ENCODE results near the gene ENTREP1. TPM values are rescaled to one million over a fixed set of nuclear protein-coding genes. Genes with fewer than 3 reads are reported as not detected.

Gene ENTREP1
- total and polyA plus RNA-seq, 2 experiments from 2014 or later: 5.7 to 10.0 TPM

GRCh38 chr9:69276775-69277174, 48.2 kb upstream of the ENTREP1 start (continued):
- TF ChIP-seq CREB1 (CRISPR knock-in tag; IDR thresholded peaks at IDR 0.05; ENCODE audit: low read depth) (no peak), JUNB (IDR thresholded peaks at IDR 0.05; ENCODE audit: unreplicated experiment) (no peak), STAT1 (IDR thresholded peaks at IDR 0.05; ENCODE audit: unreplicated experiment) (no peak), ZNF462 (CRISPR knock-in tag; IDR thresholded peaks at IDR 0.05) (no peak)
- TF ChIP-seq, protein P1, sequence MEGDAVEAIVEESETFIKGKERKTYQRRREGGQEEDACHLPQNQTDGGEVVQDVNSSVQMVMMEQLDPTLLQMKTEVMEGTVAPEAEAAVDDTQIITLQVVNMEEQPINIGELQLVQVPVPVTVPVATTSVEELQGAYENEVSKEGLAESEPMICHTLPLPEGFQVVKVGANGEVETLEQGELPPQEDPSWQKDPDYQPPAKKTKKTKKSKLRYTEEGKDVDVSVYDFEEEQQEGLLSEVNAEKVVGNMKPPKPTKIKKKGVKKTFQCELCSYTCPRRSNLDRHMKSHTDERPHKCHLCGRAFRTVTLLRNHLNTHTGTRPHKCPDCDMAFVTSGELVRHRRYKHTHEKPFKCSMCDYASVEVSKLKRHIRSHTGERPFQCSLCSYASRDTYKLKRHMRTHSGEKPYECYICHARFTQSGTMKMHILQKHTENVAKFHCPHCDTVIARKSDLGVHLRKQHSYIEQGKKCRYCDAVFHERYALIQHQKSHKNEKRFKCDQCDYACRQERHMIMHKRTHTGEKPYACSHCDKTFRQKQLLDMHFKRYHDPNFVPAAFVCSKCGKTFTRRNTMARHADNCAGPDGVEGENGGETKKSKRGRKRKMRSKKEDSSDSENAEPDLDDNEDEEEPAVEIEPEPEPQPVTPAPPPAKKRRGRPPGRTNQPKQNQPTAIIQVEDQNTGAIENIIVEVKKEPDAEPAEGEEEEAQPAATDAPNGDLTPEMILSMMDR (conservative IDR thresholded peaks at IDR 0.05; ENCODE audit: low read depth in 2 of 2): no peak

DNA sequence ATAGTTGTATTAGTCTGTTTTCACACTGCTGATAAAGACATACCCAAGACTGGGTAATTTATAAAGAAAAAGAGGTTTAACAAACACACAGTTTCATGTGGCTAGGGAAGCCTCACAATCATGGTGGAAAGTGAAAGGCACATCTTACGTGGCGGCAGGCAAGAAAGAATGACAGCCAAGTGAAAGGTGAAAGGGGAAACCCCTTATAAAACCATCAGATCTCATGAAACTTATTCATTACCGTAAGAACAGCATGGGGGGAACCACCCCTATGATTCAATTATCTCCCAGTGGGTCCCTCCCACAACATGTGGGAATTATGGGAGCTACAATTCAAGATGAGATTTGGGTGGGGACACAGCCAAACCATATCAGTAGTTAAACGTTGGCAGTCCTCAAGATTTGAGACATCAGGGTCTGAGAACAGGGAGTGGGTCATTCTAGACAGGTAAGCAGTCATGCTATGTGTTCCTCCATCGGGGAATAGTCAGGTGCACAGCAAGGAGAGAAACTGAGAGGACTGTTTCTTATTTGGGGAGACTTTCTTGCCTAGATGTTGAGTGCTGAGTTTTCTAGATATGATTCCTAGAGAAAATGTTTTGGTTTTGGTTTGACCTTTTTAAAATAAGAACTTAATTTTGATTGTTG, 45.8 kb upstream of the ENTREP1 start:
- Histone ChIP-seq H3K79me2 (replicated peaks; ENCODE audit: insufficient read depth) (no peaks in the 10 kb centered on the region), H4K20me1 (replicated peaks; ENCODE audit: insufficient read depth) (no peaks in the 10 kb centered on the region), H3K27me3 (ENCODE audit: insufficient read depth) (no peaks in the 10 kb centered on the region), H3F3A (replicated peaks; ENCODE audit: low read depth) (no peaks in the 10 kb centered on the region), H3K4me3 (no peak overlapping the region), H3K27ac (ENCODE audit: low read depth) (no peak overlapping the region), H3K4me2 (no peak overlapping the region), H3K36me3 (ENCODE audit: insufficient read depth) (no peaks in the 10 kb centered on the region), H3K9me2 (ENCODE audit: insufficient read depth) (peaks cover 7% of the 10 kb centered on the region), H3K4me1 (ENCODE audit: insufficient read depth) (peaks cover 22% of the 10 kb centered on the region), H2AFZ (no peak overlapping the region)
- Mint-ChIP-seq H3K27me3 (ENCODE audit: insufficient read depth, low read depth, poor library complexity) (no peaks in the 10 kb centered on the region), H3K4me1 (peaks cover 23% of the 10 kb centered on the region; the same call in 2 of the 3 replicates), H3K36me3 (ENCODE audit: low read depth) (peaks cover 6% of the 10 kb centered on the region; the same call in 2 of the 3 replicates), H3K4me3 (no peak overlapping the region), H3K9me3 (peaks cover 18% of the 10 kb centered on the region), H3K27ac (no peak overlapping the region)
- TF ChIP-seq EZH2 (IDR thresholded peaks at IDR 0.05; ENCODE audit: low read depth, unreplicated experiment): no peak
- TF ChIP-seq, protein P2, sequence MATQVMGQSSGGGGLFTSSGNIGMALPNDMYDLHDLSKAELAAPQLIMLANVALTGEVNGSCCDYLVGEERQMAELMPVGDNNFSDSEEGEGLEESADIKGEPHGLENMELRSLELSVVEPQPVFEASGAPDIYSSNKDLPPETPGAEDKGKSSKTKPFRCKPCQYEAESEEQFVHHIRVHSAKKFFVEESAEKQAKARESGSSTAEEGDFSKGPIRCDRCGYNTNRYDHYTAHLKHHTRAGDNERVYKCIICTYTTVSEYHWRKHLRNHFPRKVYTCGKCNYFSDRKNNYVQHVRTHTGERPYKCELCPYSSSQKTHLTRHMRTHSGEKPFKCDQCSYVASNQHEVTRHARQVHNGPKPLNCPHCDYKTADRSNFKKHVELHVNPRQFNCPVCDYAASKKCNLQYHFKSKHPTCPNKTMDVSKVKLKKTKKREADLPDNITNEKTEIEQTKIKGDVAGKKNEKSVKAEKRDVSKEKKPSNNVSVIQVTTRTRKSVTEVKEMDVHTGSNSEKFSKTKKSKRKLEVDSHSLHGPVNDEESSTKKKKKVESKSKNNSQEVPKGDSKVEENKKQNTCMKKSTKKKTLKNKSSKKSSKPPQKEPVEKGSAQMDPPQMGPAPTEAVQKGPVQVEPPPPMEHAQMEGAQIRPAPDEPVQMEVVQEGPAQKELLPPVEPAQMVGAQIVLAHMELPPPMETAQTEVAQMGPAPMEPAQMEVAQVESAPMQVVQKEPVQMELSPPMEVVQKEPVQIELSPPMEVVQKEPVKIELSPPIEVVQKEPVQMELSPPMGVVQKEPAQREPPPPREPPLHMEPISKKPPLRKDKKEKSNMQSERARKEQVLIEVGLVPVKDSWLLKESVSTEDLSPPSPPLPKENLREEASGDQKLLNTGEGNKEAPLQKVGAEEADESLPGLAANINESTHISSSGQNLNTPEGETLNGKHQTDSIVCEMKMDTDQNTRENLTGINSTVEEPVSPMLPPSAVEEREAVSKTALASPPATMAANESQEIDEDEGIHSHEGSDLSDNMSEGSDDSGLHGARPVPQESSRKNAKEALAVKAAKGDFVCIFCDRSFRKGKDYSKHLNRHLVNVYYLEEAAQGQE (IDR thresholded peaks at IDR 0.05; ENCODE audit: unreplicated experiment): no peak
- no peak for ATAC-seq
- DNase-seq (ENCODE audit: low spot score): no peak

Data from GM23338 (cell line).